H1 (cell line): ENCODE measurements around the gene GALNT9. TPM values are rescaled to one million over a fixed set of nuclear protein-coding genes. Genes with fewer than 3 reads are reported as not detected.

Experiments
- CTCF ChIA-PET: fragments of 300-600 bp; sonication (Branson Sonifier 250); formaldehyde crosslinking; loops from one replicate; lab custom pipeline; 2021; ENCODE audit not compliant: partially characterized antibody; lab: Charles Lee
- POLR2A ChIA-PET: fragments of 300-600 bp; sonication (Branson Sonifier 250); formaldehyde crosslinking; loops from one replicate; lab custom pipeline; 2021; ENCODE audit warnings: inconsistent platforms; ENCODE audit not compliant: partially characterized antibody; lab: Charles Lee
- DNase-seq, 2 experiments: peaks; one replicate each; pipeline versions ENCODE4 v3.0.0 to v3.0.0-alpha.2; 2010 to 2022; ENCODE audit warnings: low spot score in 2 of 2, low read depth in 1 of 2, mixed read lengths in 1 of 2
- FAIRE-seq: peaks from 2 replicates; lab custom pipeline; 2011; peaks lifted over from hg19 to GRCh38; lab: Jason Lieb, UNC
- H2AFZ ChIP-seq: 2 replicates; pipeline ENCODE4 v1.8.1; 2012; ENCODE audit warnings: low read length, inconsistent platforms
- H2AK5ac ChIP-seq: 2 replicates; pipeline ENCODE4 v1.6.1; 2013; ENCODE audit warnings: low read depth, low read length
- H2BK120ac ChIP-seq: replicated peaks from 2 replicates; pipeline ENCODE3; 2013; ENCODE audit warnings: low read depth, low read length, inconsistent platforms
- H2BK12ac ChIP-seq: 2 replicates; pipeline ENCODE4 v1.6.1; 2013; ENCODE audit warnings: low read depth, low read length
- H2BK15ac ChIP-seq: 2 replicates; pipeline ENCODE4 v1.6.1; 2013; ENCODE audit warnings: low read length
- H2BK20ac ChIP-seq: 2 replicates; pipeline ENCODE4 v1.6.1; 2013; ENCODE audit warnings: low read length
- H2BK5ac ChIP-seq: 2 replicates; pipeline ENCODE4 v1.6.1; 2013; ENCODE audit warnings: low read depth, low read length
- H3K14ac ChIP-seq: 2 replicates; pipeline ENCODE4 v1.6.1; 2013; ENCODE audit warnings: inconsistent platforms; ENCODE audit not compliant: insufficient read length
- H3K18ac ChIP-seq: 2 replicates; pipeline ENCODE4 v1.6.1; 2013; ENCODE audit warnings: low read length; ENCODE audit errors: extremely low read depth
- H3K23ac ChIP-seq: 2 replicates; pipeline ENCODE4 v1.6.1; 2013; ENCODE audit warnings: inconsistent platforms; ENCODE audit not compliant: insufficient read length
- H3K23me2 ChIP-seq: 2 replicates; pipeline ENCODE4 v1.6.1; 2013; ENCODE audit warnings: low read depth, low read length
- H3K27ac ChIP-seq: 2 replicates; pipeline ENCODE4 v1.6.1; 2011; ENCODE audit warnings: low read depth, low read length, inconsistent platforms
- H3K27me3 ChIP-seq, 4 experiments: replicated peaks in 1 of 4; 1 replicate in 1 of 4; 2 replicates in 3 of 4; pipeline versions ENCODE4 v1.6.1 to v1.8.1; 2011 to 2013; ENCODE audit warnings: low read length in 3 of 4, mild to moderate bottlenecking in 3 of 4, inconsistent platforms in 2 of 4, mixed read lengths in 2 of 4, moderate library complexity in 1 of 4; ENCODE audit not compliant: control insufficient read depth in 3 of 4, insufficient read depth in 3 of 4; ENCODE audit errors: extremely low read depth in 1 of 4
- H3K36me3 ChIP-seq, 4 experiments: 2 replicates each; pipeline versions ENCODE4 v1.6.1 to v1.8.1; 2011 to 2013; ENCODE audit warnings: mild to moderate bottlenecking in 4 of 4, low read length in 3 of 4, moderate library complexity in 2 of 4, control low read depth in 1 of 4, inconsistent platforms in 1 of 4; ENCODE audit not compliant: insufficient read depth in 4 of 4, control insufficient read depth in 2 of 4
- H3K4ac ChIP-seq: replicated peaks from 2 replicates; pipeline ENCODE3; 2013; ENCODE audit warnings: low read length, low read depth, mixed read lengths, inconsistent platforms; ENCODE audit not compliant: insufficient read length
- H3K4me1 ChIP-seq, 4 experiments: replicated peaks in 1 of 4; 1 replicate in 1 of 4; 2 replicates in 3 of 4; pipeline versions ENCODE4 v1.6.1 to v1.8.1; 2011 to 2013; ENCODE audit warnings: low read length in 3 of 4, inconsistent platforms in 2 of 4, mixed read lengths in 1 of 4; ENCODE audit not compliant: insufficient read depth in 4 of 4, control insufficient read depth in 3 of 4
- H3K4me2 ChIP-seq, 2 experiments: 2 replicates each; pipeline versions ENCODE4 v1.6.1 to v1.8.1; 2011 to 2013; ENCODE audit warnings: low read depth in 2 of 2, low read length in 2 of 2, control low read depth in 1 of 2, inconsistent platforms in 1 of 2, mild to moderate bottlenecking in 1 of 2; ENCODE audit not compliant: insufficient read depth in 1 of 2
- H3K4me3 ChIP-seq, 4 experiments: fragments of 200-600, 300-600 bp in 1 of 4; sonication (generic), shearing (Covaris generic), sonication (Bioruptor Twin) in 1 of 4; 2 replicates each; pipeline versions ENCODE4 v1.5.1 to v1.8.1; 2011 to 2016; ENCODE audit warnings: low read length in 4 of 4, low read depth in 3 of 4, control low read depth in 2 of 4, inconsistent platforms in 2 of 4, mild to moderate bottlenecking in 2 of 4, mixed read lengths in 1 of 4, moderate library complexity in 1 of 4; ENCODE audit not compliant: insufficient read depth in 2 of 4; ENCODE audit errors: extremely low read depth in 1 of 4
- H3K56ac ChIP-seq: replicated peaks from 2 replicates; pipeline ENCODE3; 2013; ENCODE audit warnings: low read depth, mild to moderate bottlenecking, mixed read lengths, low read length, inconsistent platforms; ENCODE audit not compliant: insufficient read length
- H3K79me1 ChIP-seq: 2 replicates; pipeline ENCODE4 v1.6.1; 2013; ENCODE audit warnings: low read depth, low read length, control low read depth
- H3K79me2 ChIP-seq, 2 experiments: 2 replicates each; pipeline versions ENCODE4 v1.6.1 to v1.8.1; 2012 to 2013; ENCODE audit warnings: low read length in 2 of 2, mild to moderate bottlenecking in 2 of 2, inconsistent platforms in 1 of 2; ENCODE audit not compliant: insufficient read depth in 2 of 2, control insufficient read depth in 1 of 2
- H3K9ac ChIP-seq, 4 experiments: replicated peaks in 1 of 4; 1 replicate in 1 of 4; 2 replicates in 3 of 4; pipeline versions ENCODE4 v1.6.1 to v1.8.1; 2011 to 2013; ENCODE audit warnings: low read depth in 3 of 4, low read length in 3 of 4, control low read depth in 2 of 4, mild to moderate bottlenecking in 2 of 4, moderate library complexity in 2 of 4, inconsistent platforms in 1 of 4; ENCODE audit errors: extremely low read depth in 1 of 4
- H3K9me3 ChIP-seq, 2 experiments: 2 replicates each; pipeline versions ENCODE4 v1.6.1 to v1.8.1; 2012 to 2013; ENCODE audit warnings: mild to moderate bottlenecking in 2 of 2, moderate library complexity in 2 of 2, control low read depth in 1 of 2, inconsistent platforms in 1 of 2, low read depth in 1 of 2, low read length in 1 of 2, mixed read lengths in 1 of 2; ENCODE audit not compliant: insufficient read depth in 2 of 2
- H4K20me1 ChIP-seq, 2 experiments: replicated peaks in 1 of 2; 2 replicates each; pipeline versions ENCODE3 to v1.8.1; 2011 to 2013; ENCODE audit warnings: inconsistent platforms in 2 of 2, low read length in 2 of 2, mild to moderate bottlenecking in 1 of 2; ENCODE audit not compliant: insufficient read depth in 2 of 2, control insufficient read depth in 1 of 2
- H4K5ac ChIP-seq: 2 replicates; pipeline ENCODE4 v1.6.1; 2013; ENCODE audit warnings: low read length, low read depth, mixed read lengths, inconsistent platforms; ENCODE audit not compliant: insufficient read length
- H4K8ac ChIP-seq: 2 replicates; pipeline ENCODE4 v1.8.0; 2013; ENCODE audit warnings: mild to moderate bottlenecking, moderate library complexity, low read length, inconsistent platforms; ENCODE audit not compliant: insufficient read depth; ENCODE audit errors: extremely low read depth
- H4K91ac ChIP-seq: replicated peaks from 2 replicates; pipeline ENCODE3; 2013; ENCODE audit warnings: low read length, mixed read lengths, inconsistent platforms; ENCODE audit not compliant: insufficient read length
- KDM4A ChIP-seq: IDR thresholded peaks from one replicate; pipeline ENCODE4 v1.7.1; 2012; ENCODE audit warnings: low read depth, mild to moderate bottlenecking, moderate library complexity, low read length, inconsistent platforms; ENCODE audit not compliant: severe bottlenecking
- SIN3A ChIP-seq, 2 experiments: IDR thresholded peaks in 1 of 2; conservative IDR thresholded peaks in 1 of 2; 2 replicates each; pipeline ENCODE4 v1.6.1; 2011 to 2012; ENCODE audit warnings: low read length in 2 of 2, improper control_type of control experiment in 1 of 2, low read depth in 1 of 2, mild to moderate bottlenecking in 1 of 2
- SRF ChIP-seq: IDR thresholded peaks from 2 replicates; pipeline ENCODE4 v1.6.1; 2011; ENCODE audit warnings: mild to moderate bottlenecking, low read depth, low read length, moderate library complexity
- TAF7 ChIP-seq: optimal IDR thresholded peaks from 2 replicates; pipeline ENCODE3; 2011; ENCODE audit warnings: low read depth, mild to moderate bottlenecking, inconsistent platforms, low read length, moderate library complexity, borderline replicate concordance
- WGBS, 2 experiments: shearing (Covaris generic) in 1 of 2; methylation state at CpG; one replicate each; pipeline versions ENCODE4 v1.1.6 to v1.1.7; 2013 to 2015; ENCODE audit warnings: low lambda C conversion rate in 2 of 2, mixed read lengths in 2 of 2, inconsistent platforms in 1 of 2, low coverage in 1 of 2, missing lambda C conversion rate in 1 of 2; ENCODE audit not compliant: insufficient replicate concordance in 2 of 2, insufficient coverage in 1 of 2, insufficient read length in 1 of 2; ENCODE audit errors: extremely low coverage in 1 of 2, missing lambda C conversion rate in 1 of 2; 5-methylcytosine and 5-hydroxymethylcytosine counted together
- polyA plus RNA-seq, 7 experiments: library from polyadenylated mRNA; depleted of rRNA in 3 of 7; stranded (reverse) in 5 of 7; unstranded in 2 of 7; fragments of >200 nt in 5 of 7; fragments of 200-250 nt in 2 of 7; gene quantifications; 1 replicate in 5 of 7; 2 replicates in 1 of 7; 4 replicates in 1 of 7; pipeline versions ENCODE4 v1.2.1 to v1.2.3, GENCODE V29; 2011 to 2013; ENCODE audit warnings: missing spikeins in 2 of 7, mixed read lengths in 2 of 7
- total RNA-seq: library from RNA; stranded (reverse); fragmentation: NEBNext Ultra II Directional; extraction: Animal tissue kit (Norgen Biotek cat#: 25700); gene quantifications from 2 replicates; pipeline ENCODE4 v1.2.1, GENCODE V29; 2021

GALNT9 gene
- total and polyA plus RNA-seq, 2 of the 8 experiments (the other 6 are each of a cell fraction or from before 2014, with no cell fraction given) = 2.0 to 3.6 TPM

DNA sequence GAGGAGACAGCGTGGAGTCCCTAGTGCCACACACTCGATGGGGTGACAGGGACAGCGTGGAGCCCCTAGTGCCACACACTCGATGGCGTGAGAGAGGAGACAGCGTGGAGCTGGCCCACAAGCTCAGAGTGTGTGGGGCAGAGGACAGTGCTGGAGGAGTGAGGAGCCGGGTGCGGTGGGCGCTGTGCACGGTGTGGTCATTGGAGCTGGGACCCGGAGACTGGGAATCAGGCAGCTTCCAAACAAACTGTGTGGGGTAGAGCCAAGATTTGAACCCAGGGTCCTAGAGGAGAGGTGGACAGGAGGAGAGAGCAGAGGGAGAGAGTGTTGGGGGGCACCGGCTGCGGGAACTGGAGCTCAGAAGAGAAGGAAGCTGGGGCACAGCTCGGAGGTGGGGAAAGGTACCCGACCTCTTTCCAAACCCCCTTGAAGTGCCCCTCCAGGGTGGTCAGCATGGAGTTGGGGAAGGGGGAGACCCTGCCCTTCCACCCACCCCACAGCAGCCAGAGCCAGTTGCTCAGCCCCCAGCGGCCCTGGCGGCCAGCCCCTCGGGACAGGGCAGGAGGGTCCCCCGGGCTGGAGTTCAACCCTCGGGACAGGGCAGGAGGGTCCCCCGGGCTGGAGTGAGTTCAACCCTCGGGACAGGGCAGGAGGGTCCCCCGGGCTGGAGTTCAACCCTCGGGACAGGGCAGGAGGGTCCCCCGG, 94.1 kb downstream of the GALNT9 start:
- H3K4me2 ChIP-seq = no peak overlapping the region
- POLR2A ChIA-PET = interaction anchor here (0.7 kb wide), 1 partner anchor 89 kb away, joined by 3 read pairs; no protein-coding TSS in a partner anchor
- H3K4me3 ChIP-seq = no peak overlapping the region
- no peak overlapping the region for H2BK15ac ChIP-seq
- no peak overlapping the region for H3K18ac ChIP-seq
- no peak overlapping the region for H3K9ac ChIP-seq
- H2AFZ ChIP-seq = no peak overlapping the region
- H3K36me3 ChIP-seq = no peaks in the 10 kb centered on the region
- no peaks in the 10 kb centered on the region for H3K23me2 ChIP-seq
- H2BK5ac ChIP-seq = no peak overlapping the region
- no peak overlapping the region for H3K27ac ChIP-seq
- H3K79me1 ChIP-seq = no peaks in the 10 kb centered on the region
- H3K4ac ChIP-seq = no peak overlapping the region
- no peak overlapping the region for H4K5ac ChIP-seq
- H4K91ac ChIP-seq = no peak overlapping the region
- no peak overlapping the region for H3K56ac ChIP-seq
- no peaks in the 10 kb centered on the region for H3K4me1 ChIP-seq
- TF ChIP-seq TAF7 (no peak), KDM4A (no peak), SRF (no peak), SIN3A (conservative IDR thresholded peaks at IDR 0.05 in 1 of 2, IDR thresholded peaks at IDR 0.05 in 1 of 2; ENCODE audit: low read depth in 1 of 2, low read length in 2 of 2) (no peak)
- TF ChIP-seq, all 59 proteins: peak for 0
- Histone ChIP-seq H2BK120ac (no peak overlapping the region), H2BK12ac (no peak overlapping the region), H3K9me3 (peaks cover 0 to 7% of the 10 kb centered on the region in 2 experiments; a peak in 1 of 4 replicates), H2AK5ac (no peak overlapping the region), H4K8ac (no peak overlapping the region), H3K23ac (no peak overlapping the region), H4K20me1 (no peaks in the 10 kb centered on the region), H3K14ac (no peak overlapping the region), H2BK20ac (no peak overlapping the region), H3K79me2 (no peaks in the 10 kb centered on the region), H3K27me3 (peaks cover 0 to 7% (median 4%) of the 10 kb centered on the region in 4 experiments; a peak in 4 of 7 replicates)
- CTCF ChIA-PET = interaction anchor here (0.6 to 1.2 kb wide), 2 partner anchors 16 to 139 kb away, joined by 4 read pairs; no protein-coding TSS in a partner anchor
- 95% methylated on average over 18 of the region's 25 CpGs; no CpG with 5 or more reads in 1 of the 2 experiments for WGBS, 2 experiments
- FAIRE-seq (no peak), DNase-seq (no peak)
